ENCODE results near the gene CFAP157.

Gene CFAP157

DNA sequence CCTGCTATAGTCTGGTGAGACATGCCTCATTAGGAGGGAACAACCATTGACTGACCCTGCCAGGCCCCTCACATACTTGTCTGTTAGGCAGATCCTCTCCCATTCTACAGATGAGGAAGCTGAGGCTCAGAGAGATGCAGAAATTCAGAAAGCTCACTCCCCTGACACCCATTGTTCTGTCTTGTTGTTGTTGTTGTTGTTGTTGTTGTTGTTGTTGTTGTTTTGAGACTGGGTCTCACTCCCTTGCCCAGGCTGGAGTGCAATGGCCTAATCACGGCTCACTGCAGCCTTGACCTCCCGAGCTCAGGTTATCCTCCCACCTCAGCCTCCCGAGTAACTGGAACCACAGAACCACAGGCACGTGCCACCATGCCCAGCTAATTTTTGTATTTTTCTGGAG lies 13.1 kb upstream of the CFAP157 start:
- no peak for DNase-seq

DNA sequence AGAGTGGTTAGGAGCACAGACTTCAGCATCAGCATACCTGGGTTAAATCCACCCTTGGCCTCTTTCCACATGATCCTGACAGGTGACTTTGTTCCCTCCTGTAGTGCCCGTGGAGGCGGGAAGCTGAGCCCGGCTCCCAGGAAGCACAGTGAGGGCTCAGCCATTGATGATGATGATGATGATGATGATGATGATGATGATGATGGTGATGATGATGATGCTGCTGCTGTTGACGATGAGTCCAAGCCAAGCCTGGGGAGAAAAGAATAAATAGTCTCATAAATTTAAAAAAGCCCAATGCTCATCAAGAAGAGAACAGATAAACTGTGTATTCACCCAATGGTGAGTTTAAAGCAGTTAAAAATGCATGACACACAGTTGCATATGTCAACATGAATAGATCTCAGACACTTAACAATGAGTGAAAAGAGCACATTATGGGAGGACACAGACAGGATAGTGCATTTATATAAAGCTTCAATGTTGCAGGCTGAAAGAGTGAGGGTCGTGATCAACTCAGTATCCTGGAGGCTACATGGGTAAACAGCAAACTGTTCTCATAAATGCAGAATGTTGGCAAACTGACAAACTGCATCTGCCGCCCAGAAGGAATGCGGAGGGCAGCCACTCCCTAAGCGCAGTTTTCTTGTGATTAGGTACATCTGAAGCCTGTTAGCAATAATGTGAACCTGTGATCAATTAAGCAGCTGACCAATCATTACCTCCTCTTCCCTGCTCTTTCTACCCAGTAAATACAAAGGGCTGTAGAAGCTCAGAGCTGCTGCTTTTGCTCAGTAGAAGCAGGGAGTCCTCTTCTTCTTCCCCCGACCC lies 11.7 kb upstream of the CFAP157 start:
- no peak for DNase-seq

DNA sequence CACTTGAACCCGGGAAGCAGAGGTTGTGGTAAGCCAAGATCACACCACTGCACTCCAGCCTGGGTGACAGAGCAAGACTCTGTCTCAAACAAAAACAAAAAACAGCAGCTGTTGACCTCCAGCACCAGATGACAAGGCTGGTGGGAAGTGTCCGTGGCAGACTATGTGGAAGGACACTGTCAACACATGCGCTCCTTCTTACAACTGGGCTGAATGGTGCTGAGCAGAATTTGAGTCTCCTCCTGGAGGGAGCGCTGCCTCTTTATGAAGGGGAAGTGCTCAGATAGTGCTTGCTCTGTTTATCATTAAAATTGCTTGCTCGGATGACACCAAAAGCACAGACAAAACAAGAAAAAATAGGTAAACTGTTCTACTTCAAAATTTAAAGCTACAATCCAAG lies 9.2 kb upstream of the CFAP157 start:
- no peak for DNase-seq

DNA sequence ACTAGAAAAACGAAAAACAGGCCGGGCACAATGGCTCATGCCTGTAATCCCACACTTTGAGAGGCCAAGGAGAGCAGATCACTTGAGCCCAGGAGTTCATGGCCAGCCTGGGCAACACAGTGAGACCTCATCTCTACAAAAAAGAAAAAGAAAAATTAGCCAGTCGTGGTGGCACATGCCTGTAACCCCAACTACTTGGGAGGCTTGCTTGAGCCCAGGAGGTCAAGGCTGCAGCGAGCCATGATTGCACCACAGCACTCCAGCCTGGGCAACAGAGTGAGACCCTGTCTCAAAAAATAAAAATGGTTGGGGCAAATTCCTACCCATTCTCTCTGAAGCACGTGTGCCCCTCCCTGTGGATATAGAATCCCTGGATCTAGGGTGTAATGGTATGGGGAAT lies 8.4 kb upstream of the CFAP157 start:
- no peak for DNase-seq

DNA sequence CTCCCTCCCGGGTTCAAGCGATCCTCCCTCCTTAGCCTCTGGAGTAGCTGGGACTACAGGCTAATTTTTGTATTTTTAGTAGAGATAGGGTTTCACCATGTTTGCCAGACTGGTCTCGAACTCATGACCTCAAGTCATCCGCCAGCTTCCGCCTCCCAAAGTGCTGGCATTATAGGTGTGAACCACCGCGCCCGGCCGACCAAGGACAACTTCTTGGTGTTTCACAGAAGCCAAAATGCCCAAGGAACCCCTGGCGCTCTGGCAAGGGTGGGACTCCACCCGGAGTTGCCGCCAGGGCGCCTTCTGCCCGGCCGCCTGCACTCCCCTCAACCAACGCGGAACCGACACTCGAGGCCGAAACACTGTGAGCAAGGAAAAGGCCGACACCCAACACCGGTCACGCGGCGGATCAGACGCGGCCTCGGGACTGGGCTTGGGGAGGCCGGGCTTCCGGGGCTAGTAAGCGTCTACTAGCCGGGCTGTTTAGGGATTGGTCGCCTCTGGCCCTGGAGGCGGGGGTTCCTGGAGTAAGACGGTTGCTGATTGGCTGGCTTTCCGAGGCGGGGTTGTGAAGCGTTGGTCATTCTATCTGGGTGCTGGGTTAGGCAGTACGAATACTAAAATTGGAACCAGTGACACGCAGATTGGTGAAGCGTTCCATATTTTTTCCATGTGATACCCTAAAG lies 7.7 kb upstream of the CFAP157 start:
- peak; percentile 77 for DNase-seq

DNA sequence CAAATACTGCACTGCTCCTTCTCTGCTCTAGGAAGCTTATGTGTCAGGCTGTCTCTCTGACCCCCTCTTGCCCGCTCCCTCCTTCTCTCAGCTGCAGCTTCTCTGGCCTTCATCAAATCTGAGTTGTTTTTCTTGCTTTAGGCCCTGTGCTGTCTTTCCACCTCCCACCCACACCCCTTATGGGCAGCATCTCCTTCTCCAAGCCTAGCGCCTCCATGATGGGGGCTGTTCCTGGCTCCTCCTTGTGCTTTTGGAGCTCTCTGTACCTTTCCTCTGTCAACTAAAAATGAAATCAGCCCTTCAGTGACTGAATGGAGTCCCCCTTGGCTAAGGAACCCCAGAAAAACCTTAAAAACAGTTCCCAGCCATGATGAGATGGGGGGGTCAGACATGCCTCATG lies 6.6 kb upstream of the CFAP157 start:
- DNase-seq = no peak

DNA sequence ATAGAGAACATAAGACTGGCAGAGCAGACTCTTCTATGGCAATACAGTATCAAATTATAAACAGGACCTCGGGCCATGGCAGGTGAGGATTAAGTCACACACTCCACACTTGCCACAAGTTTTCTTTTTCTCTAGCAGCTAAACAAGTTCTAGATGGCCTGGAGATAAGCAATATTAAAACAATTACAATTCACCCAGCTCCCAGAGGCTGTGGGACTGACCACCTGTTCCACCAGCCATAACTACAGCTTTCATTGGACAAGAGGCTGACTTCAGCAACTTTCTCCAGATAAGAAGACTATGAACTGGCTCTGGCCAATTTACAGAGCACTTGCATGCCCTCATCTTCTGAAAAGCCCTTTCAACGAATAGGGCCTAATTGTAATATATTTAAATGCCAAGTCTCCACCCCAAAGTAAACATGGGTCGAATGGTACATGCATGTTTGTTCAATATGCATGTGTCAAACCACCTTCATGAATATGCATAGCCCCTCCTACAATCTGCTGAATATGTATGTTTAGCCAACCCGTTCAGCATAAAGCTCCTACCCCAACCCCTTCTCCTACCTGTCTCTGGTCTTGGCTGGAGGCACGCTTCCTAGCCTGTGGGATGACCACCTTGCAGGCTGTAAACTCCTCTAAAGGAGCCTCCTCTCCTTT lies 6.1 kb upstream of the CFAP157 start:
- DNase-seq = no peak

DNA sequence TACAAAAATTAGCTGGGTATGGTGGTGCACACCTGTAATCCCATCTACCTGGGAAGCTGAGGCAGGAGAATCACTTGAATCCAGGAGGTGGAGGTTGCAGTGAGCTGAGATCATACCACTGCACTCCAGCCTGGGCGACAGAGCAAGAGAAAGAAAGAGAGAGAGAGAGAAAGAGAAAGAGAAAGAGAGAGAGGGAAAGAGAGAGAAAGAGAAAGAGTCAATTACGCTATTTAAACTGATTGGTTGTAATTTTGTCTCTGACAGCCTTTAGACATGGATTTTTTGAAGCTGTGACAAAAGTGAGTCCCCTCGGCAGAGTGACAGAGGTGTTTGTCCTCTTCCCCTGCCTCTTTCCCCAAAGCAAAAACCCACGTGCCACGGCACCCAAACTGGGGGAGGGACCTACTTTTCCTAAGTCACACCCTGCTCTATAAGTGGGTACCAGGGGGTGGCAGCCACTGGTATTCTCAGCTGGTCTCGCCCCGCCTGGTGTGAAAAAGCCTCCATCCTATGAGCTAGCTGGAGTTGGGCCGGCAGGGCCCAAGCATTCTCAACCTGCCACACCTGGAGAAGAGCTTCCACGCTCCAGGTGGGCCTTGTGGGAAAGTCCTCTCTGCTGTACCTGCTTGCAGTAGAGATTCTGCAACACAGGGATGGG lies 3.4 kb upstream of the CFAP157 start:
- DNase-seq = no peak

DNA sequence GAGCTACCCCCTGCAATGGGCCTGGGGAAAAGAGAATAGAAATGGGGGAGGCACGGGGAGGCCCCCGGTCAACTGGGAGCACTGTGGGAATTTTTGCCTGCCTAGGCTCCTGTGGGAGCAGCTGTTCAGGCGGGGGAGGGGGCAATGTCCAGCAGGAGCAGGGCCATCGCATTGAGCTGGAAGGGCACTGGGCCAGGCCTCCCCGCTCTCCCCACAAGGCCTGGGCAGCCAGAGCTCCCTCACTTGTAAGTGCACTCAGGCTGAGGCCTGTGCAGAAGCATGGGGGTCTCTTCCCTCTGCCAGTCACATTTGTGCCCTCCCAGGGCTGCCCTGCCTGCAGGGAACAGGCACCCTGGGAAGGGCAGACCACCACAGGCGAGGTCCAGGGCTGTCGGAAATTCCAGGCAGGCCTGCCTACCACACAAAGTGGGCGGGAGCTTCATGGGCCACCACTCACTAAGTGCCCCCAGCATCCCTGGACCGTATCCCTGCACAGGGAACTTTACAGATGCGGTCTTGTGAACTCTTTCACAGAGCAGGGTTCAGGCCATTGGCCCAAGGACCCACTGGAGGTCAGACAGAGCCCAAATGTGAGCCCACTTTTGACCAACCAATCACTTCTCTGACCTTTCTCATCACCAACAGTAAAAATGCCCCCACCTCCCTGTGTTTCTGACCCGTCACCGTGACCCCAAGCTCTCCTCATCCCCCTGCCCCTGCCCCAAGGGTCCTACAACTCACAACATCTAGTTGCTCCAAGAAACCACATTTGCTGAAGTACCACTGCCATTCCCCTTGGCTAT lies 1.0 kb upstream of the CFAP157 start:
- no peak for DNase-seq

DNA sequence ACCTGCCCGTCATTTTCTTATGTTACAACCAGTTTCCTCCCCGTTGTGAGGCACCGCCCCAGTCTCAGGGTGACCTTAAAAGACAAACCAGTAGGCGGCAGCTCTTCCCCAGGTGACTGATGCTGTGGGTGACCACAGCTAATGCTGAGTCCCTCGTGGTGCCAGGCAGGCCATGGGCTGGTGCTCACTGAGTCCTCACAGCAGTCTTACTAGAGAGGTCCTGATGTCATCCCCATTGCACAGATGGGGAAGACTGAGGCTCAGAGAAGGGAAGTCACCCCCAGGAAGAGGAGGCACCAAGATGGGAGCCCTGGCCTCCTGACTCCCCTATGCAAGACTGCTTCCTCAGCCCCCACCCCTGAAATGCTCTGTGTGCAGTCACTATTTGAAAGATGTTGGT lies 978 bp downstream of the CFAP157 start:
- no peak for DNase-seq

DNA sequence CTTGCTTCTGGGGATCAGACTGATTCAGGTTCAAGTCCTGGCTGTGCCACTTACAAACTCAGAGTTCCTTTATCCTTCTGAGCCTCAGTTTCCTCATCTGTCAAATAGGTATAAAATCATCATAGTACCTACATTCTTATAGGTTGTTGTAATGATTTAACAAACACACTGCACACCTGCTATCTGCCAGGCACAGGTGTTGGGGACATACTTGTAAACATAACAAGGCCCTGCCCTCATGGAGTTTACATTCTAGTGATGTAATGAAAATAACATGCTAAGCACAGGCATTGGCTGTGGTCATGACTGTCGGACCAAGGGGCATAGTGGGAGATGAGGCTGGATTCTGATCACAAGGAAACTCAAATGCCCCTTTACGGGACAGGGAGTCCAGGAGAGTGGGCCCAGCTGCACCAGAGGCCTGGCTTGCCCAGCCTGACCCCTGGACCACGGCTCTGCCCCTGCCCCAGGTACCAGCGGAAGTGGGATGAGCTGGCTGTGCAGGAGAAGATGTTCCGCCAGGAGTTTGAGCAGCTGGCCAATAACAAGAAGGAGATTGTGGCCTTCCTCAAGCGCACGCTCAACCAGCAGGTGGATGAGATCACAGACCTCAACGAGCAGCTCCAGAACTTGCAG lies 2.3 kb downstream of the CFAP157 start:
- no peak for DNase-seq

DNA sequence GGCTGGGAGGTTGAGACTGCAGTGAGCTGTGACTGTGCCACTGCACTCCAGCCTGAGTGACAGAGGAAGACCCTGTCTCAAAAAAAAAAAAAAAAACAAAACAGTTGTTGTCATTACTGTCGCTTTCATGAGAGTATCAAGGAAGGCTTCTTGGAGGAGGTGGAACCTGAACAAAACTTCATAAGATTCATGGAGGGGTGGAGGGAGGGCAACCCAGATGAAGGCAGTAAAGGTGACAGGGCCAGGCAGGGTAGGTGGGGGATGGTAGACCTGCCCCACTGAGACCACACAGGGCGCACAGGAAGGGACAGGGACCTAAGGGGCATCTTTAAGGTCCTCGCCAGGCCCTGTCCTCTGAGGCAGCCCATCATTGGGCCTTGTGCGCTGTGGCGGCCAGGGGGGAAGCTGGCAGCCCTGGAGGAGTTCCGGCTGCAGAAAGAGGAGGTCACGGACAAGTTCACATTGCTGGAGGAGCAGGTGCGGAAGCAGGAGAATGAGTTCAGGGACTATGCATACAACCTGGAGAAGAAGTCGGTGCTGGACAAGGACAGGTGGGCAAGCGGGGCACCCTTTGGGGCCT lies 3.5 kb downstream of the CFAP157 start:
- DNase-seq = no peak

DNA sequence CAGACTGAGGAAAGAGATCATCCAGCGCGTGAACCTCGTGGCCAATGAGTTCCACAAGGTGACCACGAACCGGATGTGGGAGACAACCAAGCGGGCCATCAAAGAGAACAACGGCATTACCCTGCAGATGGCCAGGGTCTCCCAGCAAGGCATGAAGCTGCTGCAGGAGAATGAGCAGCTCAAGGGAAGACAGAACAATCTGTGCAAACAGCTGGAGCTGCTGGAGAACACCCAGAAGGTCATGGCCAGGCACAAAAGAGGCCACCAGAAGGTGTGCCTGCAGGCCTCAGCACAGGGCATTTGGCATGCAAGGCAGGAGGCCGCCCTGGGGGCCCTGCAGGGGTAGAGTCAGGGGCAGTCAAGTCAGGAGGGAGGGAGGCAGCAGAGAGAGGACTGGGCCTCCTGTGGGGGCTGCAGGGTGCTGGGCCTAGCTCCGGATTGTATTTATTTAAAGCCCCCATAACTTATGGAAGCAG lies 4.5 kb downstream of the CFAP157 start:
- no peak for DNase-seq

DNA sequence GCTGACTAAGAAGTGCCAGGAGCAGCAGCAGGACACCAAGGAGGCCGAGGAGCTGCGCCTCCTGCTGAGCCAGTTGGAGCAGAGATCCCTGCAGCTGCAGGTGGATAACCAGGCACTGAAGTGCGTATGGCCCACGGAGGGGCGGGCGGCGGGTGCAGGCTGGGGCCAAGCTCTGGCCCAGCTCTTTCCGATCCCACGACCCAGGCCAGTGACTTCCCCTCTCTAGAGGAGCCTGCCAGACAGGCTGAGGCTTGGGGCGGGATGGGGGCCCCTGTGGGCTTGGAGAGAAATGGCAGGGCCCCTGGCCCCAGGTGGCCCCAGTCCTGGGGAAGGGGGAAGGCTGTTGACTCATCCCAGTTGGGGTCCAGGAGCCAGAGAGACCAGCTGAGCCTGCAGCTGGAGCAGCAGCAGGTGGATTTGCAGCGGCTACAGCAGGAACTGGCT lies 5.1 kb downstream of the CFAP157 start:
- no peak for DNase-seq

DNA sequence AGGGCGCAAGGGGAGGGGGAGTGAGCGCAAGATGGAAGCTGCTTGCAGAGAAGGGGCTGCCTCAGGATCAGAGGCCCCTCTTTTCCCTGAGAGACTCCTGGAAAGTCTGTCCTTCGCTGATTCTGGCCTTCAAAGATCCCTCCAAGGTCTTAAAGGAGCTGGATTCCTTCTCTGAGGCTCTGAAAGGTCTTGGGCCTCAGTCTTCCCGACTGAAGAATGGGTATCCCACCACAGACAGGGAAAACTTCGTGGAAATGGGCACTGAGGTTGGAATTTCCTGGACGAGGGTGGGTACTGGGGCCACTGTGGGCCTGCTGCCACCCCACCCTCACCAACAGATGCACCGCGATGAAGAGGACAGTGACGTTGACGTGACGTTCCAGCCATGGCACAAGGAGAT lies 5.6 kb downstream of the CFAP157 start:
- no peak for DNase-seq

DNA sequence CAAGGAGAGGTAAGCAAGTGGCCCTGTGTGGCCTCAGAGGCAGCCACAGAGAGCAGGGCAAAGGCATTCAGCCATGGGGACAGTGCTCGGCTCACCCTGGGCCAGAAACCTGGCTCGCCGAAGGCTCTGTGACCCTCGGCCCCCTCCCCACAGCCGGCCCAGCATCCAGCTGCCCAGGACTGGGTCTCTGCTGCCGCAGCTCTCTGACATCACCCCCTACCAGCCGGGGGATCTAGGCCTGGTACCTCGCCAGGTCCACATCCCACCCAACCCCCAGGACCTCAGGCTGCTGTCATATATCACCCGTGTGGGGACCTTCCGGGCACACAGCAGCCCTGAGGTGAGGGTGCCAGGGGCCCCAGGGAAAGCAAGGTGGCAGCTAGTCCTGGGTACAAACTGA lies 6.1 kb downstream of the CFAP157 start:
- DNase-seq = no peak

DNA sequence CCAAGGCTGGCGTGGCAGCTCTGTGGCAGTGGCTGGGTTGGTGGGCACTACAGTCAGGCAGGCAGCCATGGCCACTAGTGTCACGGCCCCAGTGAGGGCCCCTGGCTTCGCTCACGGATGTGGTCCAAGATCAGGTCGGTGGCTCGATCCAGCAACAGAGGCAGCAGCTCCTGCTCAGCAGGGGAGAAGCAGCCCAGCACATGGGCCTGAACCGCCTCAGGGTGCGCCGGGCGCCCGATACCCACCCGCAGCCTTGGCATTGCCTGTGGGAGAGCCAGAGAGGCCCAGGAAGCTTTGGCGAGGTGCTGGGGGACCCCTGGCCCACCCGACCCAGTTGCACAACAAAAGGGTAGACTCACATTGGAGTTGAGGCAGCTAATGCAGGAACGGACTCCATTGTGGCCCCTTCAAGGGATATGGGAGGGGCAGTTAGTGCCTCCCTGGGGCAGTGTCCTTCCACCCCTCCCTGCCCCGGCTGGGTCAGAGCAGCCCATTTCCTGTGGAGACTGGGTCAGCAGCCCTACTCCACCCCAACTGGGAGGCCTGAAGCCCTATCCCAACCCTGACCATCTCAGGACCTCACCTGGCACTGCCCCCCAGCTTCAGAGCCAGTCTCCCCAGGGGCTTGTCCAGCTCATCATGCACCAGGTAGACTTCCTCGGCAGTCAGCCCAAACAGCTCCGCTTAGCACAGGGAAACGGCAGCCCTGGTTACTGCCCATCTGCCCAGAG lies 7.4 kb downstream of the CFAP157 start:
- no peak for DNase-seq

DNA sequence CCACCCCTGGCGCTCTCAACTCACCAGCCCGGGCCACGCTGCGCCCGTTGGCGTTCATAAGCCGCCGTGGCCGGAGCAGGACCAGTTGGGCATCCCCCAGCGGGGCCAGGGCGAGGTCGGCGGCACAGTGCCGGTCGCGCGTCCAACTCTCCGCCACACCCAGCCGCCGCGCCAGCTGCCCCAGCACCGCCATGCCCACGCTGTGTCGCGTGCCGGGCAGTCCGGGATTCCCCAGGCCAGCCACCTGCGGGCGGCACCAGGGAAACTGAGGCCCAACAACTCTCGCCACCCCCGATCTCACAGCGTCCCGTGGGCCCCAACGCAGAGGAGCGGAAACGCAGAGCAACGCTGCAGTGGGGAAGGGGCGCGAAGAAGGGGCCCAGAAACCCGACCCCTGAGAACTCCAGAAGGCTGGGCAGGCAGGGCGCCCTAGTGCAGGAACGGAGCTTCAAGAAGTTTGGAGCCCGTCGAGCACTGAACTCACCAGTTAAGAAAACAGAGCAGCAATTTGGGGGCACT lies 8.2 kb downstream of the CFAP157 start:
- DNase-seq = no peak

DNA sequence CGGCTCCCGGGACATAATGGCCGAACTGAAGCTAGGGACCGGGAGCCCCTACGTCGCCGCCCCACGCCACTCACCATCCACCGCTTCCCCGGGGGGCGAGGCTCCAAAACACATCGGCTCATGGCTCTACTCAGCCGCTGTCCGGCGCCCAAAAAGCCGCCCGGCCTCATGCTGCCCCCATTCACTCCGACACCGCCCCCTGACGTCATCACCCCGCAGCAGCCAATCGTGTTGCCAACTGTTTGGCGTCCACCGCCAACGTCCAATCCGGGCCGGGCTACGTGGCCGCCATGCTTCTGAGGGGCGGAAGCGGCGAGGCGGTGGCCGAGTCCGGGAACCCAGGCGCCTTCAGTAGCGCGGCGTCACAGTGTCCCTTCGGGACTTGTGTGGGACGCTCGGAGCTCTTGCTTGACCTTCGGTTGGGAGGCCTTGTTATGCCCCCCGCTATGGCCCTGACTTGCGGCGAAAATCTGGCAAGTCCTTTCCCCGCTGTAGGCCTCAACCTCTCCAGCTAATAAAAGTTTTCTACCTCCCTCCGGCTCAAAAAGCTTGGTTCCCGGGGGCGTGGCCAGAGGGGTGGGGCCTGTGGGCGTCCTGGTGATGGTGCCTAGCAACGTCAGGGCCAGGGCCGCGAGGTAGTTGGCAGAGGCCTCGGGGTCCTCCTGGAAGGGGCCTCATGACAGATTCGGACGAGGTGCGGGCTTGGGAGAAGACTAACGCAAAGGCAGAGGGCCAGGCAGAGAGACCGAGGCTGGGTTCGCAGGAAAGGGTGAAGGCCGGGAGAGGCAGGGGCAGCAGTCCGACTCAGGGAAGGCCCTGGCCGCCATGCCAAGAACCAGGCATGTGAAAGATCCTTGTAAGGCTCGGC lies 8.9 kb downstream of the CFAP157 start, which contains the start of the genes PTRH1 and TTC16:
PTRH1 (minus strand) TSS at position 194 of the 868 bp plus-strand sequence; CDS start at position 170, 24 bp downstream.
TTC16 (plus strand) TSS at position 610 of the 868 bp plus-strand sequence; CDS start at position 677, 67 bp downstream.
- peak; percentile 95 for DNase-seq

All from effector CD8-positive, alpha-beta T cell (primary cell).